ENCODE results near the gene CAP2.
A peak's percentile ranks its signal among the peaks of the same experiment; 100 is the strongest.
"Not testable (repeated sequence)": the region's sequence is repeated elsewhere in the genome, so short reads cannot be mapped to it uniquely, and the experiment has no call there.

Gene CAP2

DNA sequence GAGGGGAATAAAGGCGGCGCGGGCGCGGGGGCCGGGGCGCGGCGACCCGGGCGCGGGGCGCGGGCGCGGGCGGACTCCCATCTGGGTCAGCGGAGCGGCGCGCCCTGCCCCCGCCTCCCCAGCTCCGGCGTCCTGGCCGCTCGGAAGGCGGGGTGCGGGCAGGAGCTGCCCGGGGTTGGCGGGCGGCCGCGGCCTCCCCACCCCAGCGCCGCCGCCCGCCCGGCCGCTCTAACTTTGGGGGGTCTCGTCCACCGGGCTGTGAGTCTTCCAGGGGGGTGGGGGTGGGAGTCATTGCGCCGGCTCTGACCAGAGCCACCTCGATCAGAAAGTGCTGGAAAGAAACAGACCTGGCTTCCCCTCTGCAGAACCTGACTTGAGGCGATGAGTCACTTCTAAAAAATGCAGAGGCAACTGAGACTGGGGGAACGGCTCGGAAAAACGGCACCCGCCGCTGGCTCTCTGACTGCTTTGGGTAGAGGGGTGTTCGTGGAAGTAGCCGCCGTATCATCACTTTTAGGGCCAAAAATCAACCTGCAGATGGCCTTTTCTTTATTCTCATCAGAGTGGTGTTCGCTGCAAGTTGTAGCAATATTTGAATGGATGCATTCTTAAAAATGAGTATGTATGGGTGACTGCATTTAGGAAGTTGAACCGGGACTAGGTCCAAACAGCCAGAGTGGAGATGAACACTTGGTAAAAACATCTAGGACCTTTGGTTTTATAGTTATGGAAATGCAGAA, 667 bp downstream of the CAP2 start:
- peak; percentile 50 to 75 for DNase-seq (ENCODE audit: low read depth in 2 of 2)

DNA sequence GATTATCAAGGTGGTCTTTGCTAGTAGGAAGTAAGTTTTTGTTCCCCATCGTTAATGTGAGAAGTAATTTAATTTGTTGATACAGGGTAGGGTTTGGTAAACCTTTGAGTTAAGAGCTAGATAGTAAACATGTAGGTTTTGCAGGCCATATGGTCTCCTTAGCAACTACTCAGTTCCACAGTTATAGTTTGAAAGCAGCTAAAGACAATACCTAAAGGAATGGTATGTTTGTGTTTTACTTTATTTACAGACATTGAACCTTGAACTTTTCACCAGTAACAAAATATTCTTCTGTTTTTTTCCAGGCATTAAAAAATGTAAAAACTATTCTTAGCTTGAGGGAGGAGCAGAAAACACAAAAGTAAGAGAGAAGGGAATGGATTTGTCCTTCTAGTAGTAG, 1.7 kb downstream of the CAP2 start:
- no peak for DNase-seq (ENCODE audit: low read depth in 2 of 2)
- H3K4me3 ChIP-seq (replicated peaks in 1 of 2; ENCODE audit: low read depth in 2 of 2, low read length in 2 of 2), result no peak overlapping the region
- no peak for TF ChIP-seq CTCF (IDR thresholded peaks at IDR 0.05; ENCODE audit: low read depth, low read length)

More for the DNA sequence above, 667 bp downstream of the CAP2 start:
- TF ChIP-seq CTCF (IDR thresholded peaks at IDR 0.05; ENCODE audit: low read depth, low read length), result no peak
- H3K4me3 ChIP-seq (replicated peaks in 1 of 2; ENCODE audit: low read depth in 2 of 2, low read length in 2 of 2), result peak overlapping the region; percentile 57 to 74

- no peak for DNase-seq (ENCODE audit: low read depth in 2 of 2)
- no peak overlapping the region for H3K4me3 ChIP-seq (replicated peaks in 1 of 2; ENCODE audit: low read depth in 2 of 2, low read length in 2 of 2)
- no peak for TF ChIP-seq CTCF (IDR thresholded peaks at IDR 0.05; ENCODE audit: low read depth, low read length)
Observed at GRCh38 chr6:17396256-17396655, 2.9 kb downstream of the CAP2 start.

DNA sequence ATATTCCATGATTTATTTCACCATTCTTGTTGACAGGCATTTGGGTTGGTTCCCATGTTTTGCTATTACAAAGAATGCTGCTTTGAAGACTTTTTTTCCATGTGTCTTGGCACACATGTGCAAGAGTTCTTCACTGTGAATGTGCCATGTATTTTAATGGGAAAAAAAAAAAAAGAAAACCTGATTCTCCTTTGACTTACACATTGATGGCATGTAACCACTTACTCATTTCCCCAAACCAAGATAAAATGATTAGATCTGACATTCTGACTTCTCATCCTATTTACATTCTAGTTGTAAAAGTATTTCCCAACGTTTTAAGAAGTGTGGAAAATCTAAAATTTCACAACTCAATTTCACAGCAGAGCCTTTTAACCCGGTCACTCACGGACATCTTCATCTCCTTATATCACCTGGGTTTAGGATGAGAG, 4.4 kb downstream of the CAP2 start:
- no peak for TF ChIP-seq CTCF (IDR thresholded peaks at IDR 0.05; ENCODE audit: low read depth, low read length)
- no peak overlapping the region for H3K4me3 ChIP-seq (replicated peaks in 1 of 2; ENCODE audit: low read depth in 2 of 2, low read length in 2 of 2)
- peak; percentile 39 to 93 for DNase-seq (ENCODE audit: low read depth in 2 of 2)

DNA sequence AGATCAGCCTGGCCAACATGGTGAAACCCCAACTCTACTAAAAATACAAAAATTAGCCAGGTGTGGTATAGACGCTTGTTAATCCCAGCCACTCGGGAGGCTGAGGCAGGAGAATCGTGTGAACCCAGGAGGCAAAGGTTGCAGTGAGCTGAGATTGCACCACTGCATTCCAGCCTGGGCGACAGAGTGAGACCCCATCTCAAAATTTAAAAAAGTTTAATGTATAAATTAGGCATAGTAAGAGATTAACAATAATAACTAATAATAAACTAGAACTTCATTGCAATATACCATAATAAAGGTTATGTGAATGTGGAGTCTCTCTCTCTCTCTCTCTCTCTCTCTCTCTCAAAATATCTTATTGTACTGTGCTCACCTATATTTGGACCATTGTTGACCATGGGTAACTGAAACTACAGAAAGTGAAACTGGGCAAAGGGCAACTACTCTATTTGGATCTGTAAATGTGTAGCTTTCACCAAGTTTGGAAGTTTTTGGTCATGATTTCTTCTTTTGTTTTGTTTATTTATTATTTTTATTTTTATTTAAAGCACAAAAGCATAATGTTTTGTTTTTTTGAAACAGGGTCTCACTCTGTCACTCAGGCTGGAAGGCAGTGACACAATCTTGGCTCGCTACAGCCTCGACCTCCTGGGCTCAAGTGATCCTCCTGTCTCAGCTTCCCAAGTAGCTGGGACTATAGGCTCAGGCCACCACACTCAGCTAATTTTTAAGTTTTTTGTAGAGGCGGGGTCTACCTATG, 12.0 kb downstream of the CAP2 start:
- not testable (repeated sequence) for DNase-seq (ENCODE audit: low read depth in 2 of 2)

DNA sequence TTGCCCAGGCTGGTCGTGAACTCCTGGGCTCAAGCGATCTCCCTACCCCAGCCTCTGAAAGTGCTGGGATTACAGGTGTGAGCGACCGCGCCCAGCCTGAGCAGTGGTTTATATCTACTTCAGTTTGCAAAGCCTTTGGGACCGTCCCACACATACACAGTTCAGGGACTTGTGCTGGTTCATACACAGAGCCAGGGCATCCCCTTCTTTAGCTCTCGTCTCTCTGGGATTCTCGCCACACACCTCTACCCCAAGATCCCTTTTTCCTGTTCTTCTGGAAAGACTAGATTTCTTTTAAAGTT, 12.5 kb downstream of the CAP2 start:
- no peak for DNase-seq (ENCODE audit: low read depth in 2 of 2)
- no peak for TF ChIP-seq CTCF (IDR thresholded peaks at IDR 0.05; ENCODE audit: low read depth, low read length)
- H3K4me3 ChIP-seq (replicated peaks in 1 of 2; ENCODE audit: low read depth in 2 of 2, low read length in 2 of 2), result no peak overlapping the region

More for the DNA sequence above, 12.0 kb downstream of the CAP2 start:
- not testable (repeated sequence) for H3K4me3 ChIP-seq (replicated peaks in 1 of 2; ENCODE audit: low read depth in 2 of 2, low read length in 2 of 2)

DNA sequence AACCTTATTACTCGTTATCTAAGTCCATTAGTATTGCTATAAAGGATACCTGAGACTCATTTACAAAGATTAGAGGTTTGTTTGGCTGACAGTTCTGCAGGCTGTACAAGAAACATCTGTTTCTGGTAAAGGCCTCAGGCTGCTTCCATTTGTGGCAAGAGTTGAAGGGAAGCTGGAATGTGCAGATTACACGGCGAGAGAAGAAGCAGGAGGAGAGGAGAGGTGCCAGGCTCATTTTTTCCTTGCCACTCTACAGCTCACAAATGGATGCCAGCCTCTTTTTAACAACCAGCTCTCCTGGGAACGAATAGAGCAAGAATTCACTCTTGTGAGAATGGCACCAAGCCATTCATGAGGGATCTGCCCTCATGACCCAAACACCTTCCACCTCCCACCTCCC, 14.7 kb downstream of the CAP2 start:
- H3K4me3 ChIP-seq (replicated peaks in 1 of 2; ENCODE audit: low read depth in 2 of 2, low read length in 2 of 2), result no peak overlapping the region
- DNase-seq (ENCODE audit: low read depth in 2 of 2), result peak in 1 of 2 donors; percentile 31
- TF ChIP-seq CTCF (IDR thresholded peaks at IDR 0.05; ENCODE audit: low read depth, low read length), result no peak
